SK-N-SH (cell line): ENCODE results near the gene CCR9. TPM values are rescaled to one million over a fixed set of nuclear protein-coding genes. Genes with fewer than 3 reads are reported as not detected.

Experiments
- CTCF ChIA-PET: fragments of 300-600, 350-600 bp; formaldehyde crosslinking; extraction: SDS; loops from one replicate; lab custom pipeline; 2021; lab: Yijun Ruan, JAX
- POLR2A ChIA-PET: fragments of 350-600 bp; sonication (Branson Sonifier 250); formaldehyde crosslinking; extraction: SDS; loops from one replicate; lab custom pipeline; 2020; ENCODE audit warnings: antibody characterized with exemption, inconsistent platforms; lab: Yijun Ruan, JAX
- DNase-seq: peaks from one replicate; pipeline ENCODE4 v3.0.0; 2012
- H2AFZ ChIP-seq: fragments of 200-600 bp; sonication (generic); 2 replicates; pipeline ENCODE4 v1.8.1; 2016; ENCODE audit warnings: antibody characterized with exemption, mild to moderate bottlenecking, low read depth
- H3F3A ChIP-seq: fragments of 200-600 bp; sonication (generic); replicated peaks from 2 replicates; pipeline ENCODE3; 2016; ENCODE audit warnings: antibody characterized with exemption, mild to moderate bottlenecking; ENCODE audit not compliant: insufficient read depth
- H3K27ac ChIP-seq, 2 experiments: fragments of 200-500 bp in 1 of 2; fragments of 200-600 bp in 1 of 2; sonication (Bioruptor generic) in 1 of 2; sonication (generic), shearing (Covaris generic) in 1 of 2; 2 replicates each; pipeline versions ENCODE4 v1.5.1 to v1.6.1; 2014 to 2016; ENCODE audit warnings: low read depth in 2 of 2, inconsistent platforms in 1 of 2, low read length in 1 of 2, mild to moderate bottlenecking in 1 of 2, mixed read lengths in 1 of 2
- H3K27me3 ChIP-seq: fragments of 200-600 bp; sonication (generic), shearing (Covaris generic); 2 replicates; pipeline ENCODE4 v1.6.1; 2016; ENCODE audit warnings: mixed run types; ENCODE audit not compliant: insufficient read depth
- H3K36me3 ChIP-seq, 2 experiments: fragments of 200-500 bp in 1 of 2; fragments of 200-600 bp in 1 of 2; sonication (Bioruptor generic) in 1 of 2; sonication (generic) in 1 of 2; replicated peaks in 1 of 2; 2 replicates each; pipeline versions ENCODE3 to v1.5.1; 2014 to 2016; ENCODE audit warnings: low read length in 1 of 2, mild to moderate bottlenecking in 1 of 2; ENCODE audit not compliant: insufficient read depth in 2 of 2, control insufficient read depth in 1 of 2
- H3K4me1 ChIP-seq, 2 experiments: fragments of 200-500 bp in 1 of 2; fragments of 200-600 bp in 1 of 2; sonication (Bioruptor generic) in 1 of 2; sonication (generic), shearing (Covaris generic) in 1 of 2; 2 replicates each; pipeline versions ENCODE4 v1.5.1 to v1.6.1; 2014 to 2016; ENCODE audit warnings: low read depth in 1 of 2, low read length in 1 of 2, mixed run types in 1 of 2; ENCODE audit not compliant: insufficient read depth in 2 of 2, control insufficient read depth in 1 of 2
- H3K4me2 ChIP-seq: fragments of 200-600 bp; sonication (generic), shearing (Covaris generic); 2 replicates; pipeline ENCODE4 v1.6.1; 2017; ENCODE audit warnings: mixed run types
- H3K4me3 ChIP-seq, 2 experiments: fragments of 200-500 bp in 1 of 2; fragments of 200-600 bp in 1 of 2; sonication (Bioruptor generic) in 1 of 2; sonication (generic), shearing (Covaris generic) in 1 of 2; 2 replicates each; pipeline versions ENCODE4 v1.5.1 to v1.8.1; 2014 to 2016; ENCODE audit warnings: low read depth in 2 of 2, inconsistent platforms in 1 of 2, low read length in 1 of 2, mild to moderate bottlenecking in 1 of 2, mixed read lengths in 1 of 2, moderate library complexity in 1 of 2
- H3K79me2 ChIP-seq: fragments of 200-600 bp; sonication (generic); 2 replicates; pipeline ENCODE4 v1.8.1; 2017; ENCODE audit warnings: mild to moderate bottlenecking; ENCODE audit not compliant: insufficient read depth
- H3K9ac ChIP-seq: fragments of 200-600 bp; sonication (generic); 2 replicates; pipeline ENCODE4 v1.6.1; 2017; ENCODE audit warnings: mixed run types
- H3K9me2 ChIP-seq: fragments of 200-600 bp; sonication (generic); 2 replicates; pipeline ENCODE4 v1.6.1; 2017; ENCODE audit warnings: mixed run types
- H3K9me3 ChIP-seq: fragments of 200-600 bp; sonication (generic); 2 replicates; pipeline ENCODE4 v1.6.1; 2017; ENCODE audit warnings: mixed run types, mild to moderate bottlenecking, moderate library complexity
- H4K20me1 ChIP-seq: fragments of 200-600 bp; sonication (generic); 2 replicates; pipeline ENCODE4 v1.6.1; 2017; ENCODE audit warnings: mild to moderate bottlenecking, mixed run types; ENCODE audit not compliant: insufficient read depth
- EP300 ChIP-seq, 2 experiments: IDR thresholded peaks; 2 replicates each; pipeline versions ENCODE4 v1.4.0 to v1.6.1; 2012; ENCODE audit warnings: borderline replicate concordance in 1 of 2, low read depth in 1 of 2, low read length in 1 of 2
- EZH2phosphoT487 ChIP-seq: fragments of 200-600 bp; sonication (generic); IDR thresholded peaks from 2 replicates; pipeline ENCODE4 v1.6.1; 2017; ENCODE audit warnings: low read depth, mixed run types, mild to moderate bottlenecking, antibody characterized with exemption, moderate library complexity, borderline replicate concordance
- FOXM1 ChIP-seq: IDR thresholded peaks from 2 replicates; pipeline ENCODE4 v1.4.0; 2012; ENCODE audit warnings: low read depth, mild to moderate bottlenecking
- GATA2 ChIP-seq: sonication (generic); formaldehyde crosslinking; IDR thresholded peaks from 2 replicates; pipeline ENCODE4 v1.5.0; 2020; ENCODE audit warnings: mild to moderate bottlenecking, missing genetic modification reagents
- JUND ChIP-seq: IDR thresholded peaks from 2 replicates; pipeline ENCODE4 v1.4.0; 2012
- NRF1 ChIP-seq: IDR thresholded peaks from 2 replicates; pipeline ENCODE4 v1.6.1; 2012; ENCODE audit warnings: low read depth, mild to moderate bottlenecking, low read length
- RAD21 ChIP-seq: IDR thresholded peaks from 2 replicates; pipeline ENCODE4 v1.6.1; 2012; ENCODE audit warnings: mild to moderate bottlenecking, low read length
- RFX5 ChIP-seq: IDR thresholded peaks from 2 replicates; pipeline ENCODE4 v1.6.1; 2012; ENCODE audit warnings: mild to moderate bottlenecking, improper control_type of control experiment, low read length
- SIN3A ChIP-seq: IDR thresholded peaks from 2 replicates; pipeline ENCODE4 v1.6.1; 2012; ENCODE audit warnings: low read depth, mild to moderate bottlenecking, low read length, moderate library complexity, borderline replicate concordance
- TCF12 ChIP-seq: IDR thresholded peaks from 2 replicates; pipeline ENCODE4 v1.4.0; 2012
- YY1 ChIP-seq: IDR thresholded peaks from 2 replicates; pipeline ENCODE4 v1.4.0; 2012; ENCODE audit warnings: low read depth, mild to moderate bottlenecking
- WGBS: methylation state at CpG from one replicate; pipeline ENCODE4 v1.1.6; 2017; ENCODE audit warnings: low lambda C conversion rate; 5-methylcytosine and 5-hydroxymethylcytosine counted together
- polyA plus RNA-seq, 3 experiments: library from polyadenylated mRNA; depleted of rRNA; stranded (reverse); fragments of >200 nt; gene quantifications; 2 replicates each; pipeline ENCODE4 v1.2.3, GENCODE V29; 2012
- TF ChIP-seq, protein P1 (sequence below): fragments of 150-350 bp; IDR thresholded peaks from 2 replicates; pipeline ENCODE4 v1.6.1; 2017; ENCODE audit warnings: antibody characterized with exemption, low read length, low read depth, borderline replicate concordance
- TF ChIP-seq, protein P2 (sequence below): IDR thresholded peaks from 2 replicates; pipeline ENCODE4 v1.4.0; 2012; ENCODE audit warnings: low read depth, borderline replicate concordance
- TF ChIP-seq, protein P3 (sequence below): IDR thresholded peaks from 2 replicates; pipeline ENCODE4; 2012
- TF ChIP-seq, protein P4 (sequence below): IDR thresholded peaks from 2 replicates; pipeline ENCODE4 v1.4.0; 2012; ENCODE audit warnings: low read depth
- TF ChIP-seq, protein P5 (sequence below): IDR thresholded peaks from 2 replicates; pipeline ENCODE4 v1.4.0; 2012; ENCODE audit warnings: low read depth, borderline replicate concordance
- TF ChIP-seq, protein P6 (sequence below): fragments of 150-350 bp; IDR thresholded peaks from 2 replicates; pipeline ENCODE4 v1.6.1; 2016; ENCODE audit warnings: mild to moderate bottlenecking, low read depth, low read length

The CCR9 gene
- polyA plus RNA-seq, 1 of the 3 experiments (the other 2 are of a cell fraction), result not detected

DNA sequence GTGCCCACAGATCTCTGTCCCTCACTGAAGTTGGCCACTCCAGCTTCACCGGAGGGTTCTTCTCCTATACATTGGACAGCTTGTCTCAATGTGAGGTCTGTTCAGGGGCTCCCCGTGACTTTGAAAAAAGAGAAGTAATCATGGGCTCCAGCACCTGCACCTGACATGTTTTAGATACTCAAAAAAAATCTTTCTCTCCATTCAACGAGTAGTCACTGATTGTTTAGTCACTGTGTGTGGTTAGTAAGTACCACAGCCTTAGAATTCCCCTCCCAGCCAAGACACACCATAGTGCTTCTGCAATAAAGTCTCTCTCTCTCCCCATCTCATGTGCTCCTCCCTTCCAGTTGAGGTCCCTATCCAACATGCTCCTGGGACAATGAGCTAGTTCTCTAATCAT lies 18.6 kb downstream of the CCR9 start:
- Histone ChIP-seq H3K9me3 (no peaks in the 10 kb centered on the region), H3K36me3 (no peaks in the 10 kb centered on the region), H3K9me2 (no peaks in the 10 kb centered on the region), H2AFZ (no peak overlapping the region), H3K4me1 (no peaks in the 10 kb centered on the region; a peak in 1 of 4 replicates), H3K27me3 (no peaks in the 10 kb centered on the region; the same call in 1 of the 2 replicates), H3K4me2 (no peak overlapping the region), H4K20me1 (no peaks in the 10 kb centered on the region), H3K9ac (no peak overlapping the region), H3F3A (no peaks in the 10 kb centered on the region), H3K4me3 (no peak overlapping the region), H3K79me2 (no peaks in the 10 kb centered on the region), H3K27ac (no peak overlapping the region)
- no peak for DNase-seq
- CTCF ChIA-PET, result interaction anchor here (1.5 to 1.9 kb wide), 2 partner anchors 23 to 173 kb away, joined by 3 to 7 read pairs; no protein-coding TSS in a partner anchor
- TF ChIP-seq JUND, result no peak
- TF ChIP-seq EP300 (IDR thresholded peaks at IDR 0.05; ENCODE audit: borderline replicate concordance in 1 of 2, low read depth in 1 of 2, low read length in 1 of 2), result no peak
- no peak for TF ChIP-seq TCF12
- TF ChIP-seq, protein P1, sequence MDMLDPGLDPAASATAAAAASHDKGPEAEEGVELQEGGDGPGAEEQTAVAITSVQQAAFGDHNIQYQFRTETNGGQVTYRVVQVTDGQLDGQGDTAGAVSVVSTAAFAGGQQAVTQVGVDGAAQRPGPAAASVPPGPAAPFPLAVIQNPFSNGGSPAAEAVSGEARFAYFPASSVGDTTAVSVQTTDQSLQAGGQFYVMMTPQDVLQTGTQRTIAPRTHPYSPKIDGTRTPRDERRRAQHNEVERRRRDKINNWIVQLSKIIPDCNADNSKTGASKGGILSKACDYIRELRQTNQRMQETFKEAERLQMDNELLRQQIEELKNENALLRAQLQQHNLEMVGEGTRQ, result no peak
- WGBS, result 42% methylated on average over 3 of the region's 3 CpGs
- POLR2A ChIA-PET, result no interaction called here

DNA sequence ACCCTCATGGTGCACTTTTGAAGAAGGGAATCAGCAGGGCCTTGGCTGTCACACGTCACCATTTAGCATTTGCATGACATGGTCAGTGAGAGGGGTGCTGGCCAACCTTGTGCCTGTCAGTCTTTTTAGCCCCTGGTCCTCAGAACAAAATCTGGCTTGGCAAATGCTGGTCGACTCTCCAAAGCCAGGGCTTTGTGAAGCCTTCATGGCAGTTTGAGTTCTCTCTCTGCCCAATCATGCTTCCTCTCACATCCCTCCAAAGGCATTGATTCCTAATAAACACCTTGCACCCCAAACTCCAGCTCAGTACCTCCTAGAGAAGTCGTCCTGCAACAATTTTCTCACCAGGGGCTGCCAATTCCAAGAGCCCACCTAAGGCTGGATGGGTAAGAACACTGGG lies 19.4 kb downstream of the CCR9 start:
- Histone ChIP-seq H3K4me2 (no peak overlapping the region), H3K9me2 (no peaks in the 10 kb centered on the region), H4K20me1 (no peaks in the 10 kb centered on the region), H3K4me3 (no peak overlapping the region), H3K36me3 (no peaks in the 10 kb centered on the region), H3K79me2 (no peaks in the 10 kb centered on the region), H3K4me1 (peaks cover 0 to under 1% of the 10 kb centered on the region in 2 experiments; a peak in 1 of 4 replicates), H2AFZ (no peak overlapping the region), H3K27ac (no peak overlapping the region), H3K9ac (no peak overlapping the region), H3K27me3 (no peaks in the 10 kb centered on the region; the same call in 1 of the 2 replicates), H3F3A (no peaks in the 10 kb centered on the region), H3K9me3 (no peaks in the 10 kb centered on the region)
- ChIA-PET CTCF (interaction anchor here (1.5 kb wide), 1 partner anchor 23 kb away, joined by 3 read pairs; no protein-coding TSS in a partner anchor), POLR2A (no interaction called here)
- WGBS, result 58% methylated on average over 2 of the region's 3 CpGs
- TF ChIP-seq GATA2 (CRISPR knock-in tag) (no peak), RFX5 (no peak), SIN3A (no peak), JUND (no peak), EZH2phosphoT487 (no peak), RAD21 (no peak), YY1 (no peak), FOXM1 (no peak), NRF1 (no peak)
- TF ChIP-seq, protein P2, sequence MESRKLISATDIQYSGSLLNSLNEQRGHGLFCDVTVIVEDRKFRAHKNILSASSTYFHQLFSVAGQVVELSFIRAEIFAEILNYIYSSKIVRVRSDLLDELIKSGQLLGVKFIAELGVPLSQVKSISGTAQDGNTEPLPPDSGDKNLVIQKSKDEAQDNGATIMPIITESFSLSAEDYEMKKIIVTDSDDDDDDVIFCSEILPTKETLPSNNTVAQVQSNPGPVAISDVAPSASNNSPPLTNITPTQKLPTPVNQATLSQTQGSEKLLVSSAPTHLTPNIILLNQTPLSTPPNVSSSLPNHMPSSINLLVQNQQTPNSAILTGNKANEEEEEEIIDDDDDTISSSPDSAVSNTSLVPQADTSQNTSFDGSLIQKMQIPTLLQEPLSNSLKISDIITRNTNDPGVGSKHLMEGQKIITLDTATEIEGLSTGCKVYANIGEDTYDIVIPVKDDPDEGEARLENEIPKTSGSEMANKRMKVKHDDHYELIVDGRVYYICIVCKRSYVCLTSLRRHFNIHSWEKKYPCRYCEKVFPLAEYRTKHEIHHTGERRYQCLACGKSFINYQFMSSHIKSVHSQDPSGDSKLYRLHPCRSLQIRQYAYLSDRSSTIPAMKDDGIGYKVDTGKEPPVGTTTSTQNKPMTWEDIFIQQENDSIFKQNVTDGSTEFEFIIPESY, result no peak
- TF ChIP-seq, protein P3, sequence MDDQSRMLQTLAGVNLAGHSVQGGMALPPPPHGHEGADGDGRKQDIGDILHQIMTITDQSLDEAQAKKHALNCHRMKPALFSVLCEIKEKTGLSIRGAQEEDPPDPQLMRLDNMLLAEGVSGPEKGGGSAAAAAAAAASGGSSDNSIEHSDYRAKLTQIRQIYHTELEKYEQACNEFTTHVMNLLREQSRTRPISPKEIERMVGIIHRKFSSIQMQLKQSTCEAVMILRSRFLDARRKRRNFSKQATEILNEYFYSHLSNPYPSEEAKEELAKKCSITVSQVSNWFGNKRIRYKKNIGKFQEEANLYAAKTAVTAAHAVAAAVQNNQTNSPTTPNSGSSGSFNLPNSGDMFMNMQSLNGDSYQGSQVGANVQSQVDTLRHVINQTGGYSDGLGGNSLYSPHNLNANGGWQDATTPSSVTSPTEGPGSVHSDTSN, result no peak
- TF ChIP-seq, protein P4, sequence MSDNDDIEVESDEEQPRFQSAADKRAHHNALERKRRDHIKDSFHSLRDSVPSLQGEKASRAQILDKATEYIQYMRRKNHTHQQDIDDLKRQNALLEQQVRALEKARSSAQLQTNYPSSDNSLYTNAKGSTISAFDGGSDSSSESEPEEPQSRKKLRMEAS, result no peak
- TF ChIP-seq, protein P5, sequence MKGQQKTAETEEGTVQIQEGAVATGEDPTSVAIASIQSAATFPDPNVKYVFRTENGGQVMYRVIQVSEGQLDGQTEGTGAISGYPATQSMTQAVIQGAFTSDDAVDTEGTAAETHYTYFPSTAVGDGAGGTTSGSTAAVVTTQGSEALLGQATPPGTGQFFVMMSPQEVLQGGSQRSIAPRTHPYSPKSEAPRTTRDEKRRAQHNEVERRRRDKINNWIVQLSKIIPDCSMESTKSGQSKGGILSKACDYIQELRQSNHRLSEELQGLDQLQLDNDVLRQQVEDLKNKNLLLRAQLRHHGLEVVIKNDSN, result no peak
- TF ChIP-seq, protein P6, sequence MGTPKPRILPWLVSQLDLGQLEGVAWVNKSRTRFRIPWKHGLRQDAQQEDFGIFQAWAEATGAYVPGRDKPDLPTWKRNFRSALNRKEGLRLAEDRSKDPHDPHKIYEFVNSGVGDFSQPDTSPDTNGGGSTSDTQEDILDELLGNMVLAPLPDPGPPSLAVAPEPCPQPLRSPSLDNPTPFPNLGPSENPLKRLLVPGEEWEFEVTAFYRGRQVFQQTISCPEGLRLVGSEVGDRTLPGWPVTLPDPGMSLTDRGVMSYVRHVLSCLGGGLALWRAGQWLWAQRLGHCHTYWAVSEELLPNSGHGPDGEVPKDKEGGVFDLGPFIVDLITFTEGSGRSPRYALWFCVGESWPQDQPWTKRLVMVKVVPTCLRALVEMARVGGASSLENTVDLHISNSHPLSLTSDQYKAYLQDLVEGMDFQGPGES, result no peak
- DNase-seq, result no peak
